Vagina (tissue), 2 donors: ENCODE results near the gene NCOA7. TPM values are rescaled to one million over a fixed set of nuclear protein-coding genes. Genes with fewer than 3 reads are reported as not detected.
A peak's percentile ranks its signal among the peaks of the same experiment; 100 is the strongest.

ENCODE experiments used
- DNase-seq, 2 donors: peaks; one replicate each; pipeline ENCODE4 v3.0.0-alpha.2; 2017; ENCODE audit errors: extremely low spot score in 2 of 2
- H3K27ac ChIP-seq: fragments of 200-600 bp; sonication (generic); one replicate; pipeline ENCODE4 v1.5.1; 2019
- H3K27me3 ChIP-seq: fragments of 200-600 bp; sonication (generic); one replicate; pipeline ENCODE4 v1.5.1; 2019
- H3K36me3 ChIP-seq, 2 donors: fragments of 200-600 bp; sonication (generic); one replicate each; pipeline ENCODE4 v1.5.1; 2017 to 2019
- H3K4me1 ChIP-seq: fragments of 200-600 bp; sonication (generic); one replicate; pipeline ENCODE4 v1.5.1; 2019
- H3K4me3 ChIP-seq, 2 donors: fragments of 200-600 bp; sonication (generic); 1 replicate in 1 of 2; 2 replicates in 1 of 2; pipeline ENCODE4 v1.5.1; 2016 to 2019
- H3K9me3 ChIP-seq: fragments of 200-600 bp; sonication (generic); one replicate; pipeline ENCODE4 v1.5.1; 2019
- POLR2A ChIP-seq, 2 donors: fragments of 450-650 bp; IDR thresholded peaks; one replicate each; pipeline ENCODE4 v1.6.1; 2017; ENCODE audit warnings: antibody characterized with exemption in 2 of 2, mild to moderate bottlenecking in 2 of 2, moderate library complexity in 2 of 2
- POLR2AphosphoS5 ChIP-seq, 2 donors: sonication (generic); formaldehyde crosslinking; IDR thresholded peaks; one replicate each; pipeline ENCODE4 v1.9.0; 2017; ENCODE audit warnings: antibody characterized with exemption in 2 of 2, mild to moderate bottlenecking in 2 of 2, low read depth in 1 of 2; ENCODE audit not compliant: insufficient read depth in 1 of 2
- intact Hi-C: fragments of 100-400 bp; cut with DNase I; formaldehyde crosslinking; loops from one replicate; pipeline ENCODE4 v1.15.1; 2023
- total RNA-seq: library from RNA; depleted of rRNA; stranded (reverse); fragments of >200 nt; gene quantifications from one replicate; pipeline ENCODE4 v1.2.3, GENCODE V29; 2016
- TF ChIP-seq, protein P1 (sequence below), 3 experiments: fragments of 450-650 bp in 2 of 3; fragments of 200-600 bp in 1 of 3; sonication (generic) in 1 of 3; IDR thresholded peaks; one replicate each; pipeline ENCODE4 v1.5.1; 2017 to 2019; ENCODE audit warnings: antibody characterized with exemption in 3 of 3, mild to moderate bottlenecking in 2 of 3, moderate library complexity in 2 of 3

Gene NCOA7
- total RNA-seq, 1 donor from 2014 or later, result 48.6 TPM

DNA sequence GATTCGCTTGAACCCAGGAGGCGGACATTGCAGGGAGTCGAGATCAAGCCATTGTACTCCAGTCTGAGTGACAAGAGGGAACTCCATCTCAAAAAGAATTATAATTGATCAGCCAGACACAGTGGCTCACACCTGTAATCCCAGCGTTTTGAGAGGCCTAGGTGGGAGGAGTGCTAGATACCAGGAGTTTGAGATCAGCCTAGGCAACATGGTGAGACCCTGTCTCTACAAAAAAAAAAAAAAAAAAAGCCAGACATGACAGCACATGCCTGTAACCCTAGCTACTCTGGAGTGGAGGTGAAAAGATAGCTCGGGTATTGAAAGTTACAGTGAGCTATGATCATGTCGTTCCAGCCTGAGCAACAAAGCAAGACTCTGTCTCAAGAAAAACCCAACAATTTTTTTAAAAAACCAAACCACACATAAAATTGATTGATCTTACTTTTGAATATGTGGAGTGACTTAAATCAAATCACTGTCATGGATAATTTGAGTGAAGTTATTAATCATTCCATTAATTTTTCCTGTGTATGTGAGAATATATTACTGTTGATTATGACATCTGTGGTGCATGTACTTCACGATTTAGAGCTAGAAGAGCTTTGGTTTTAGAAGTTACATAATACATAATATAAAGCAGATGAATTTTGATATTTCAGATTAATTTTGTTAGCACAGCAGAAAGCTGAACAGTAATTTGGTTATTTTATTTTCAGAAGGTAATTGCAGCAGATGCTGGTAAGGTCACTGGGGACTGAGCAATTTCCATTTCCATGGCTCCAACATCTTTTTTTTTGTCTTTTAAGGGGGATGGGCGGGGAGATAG lies 34.4 kb downstream of the NCOA7 start:
- Histone ChIP-seq H3K27me3 (no peaks in the 10 kb centered on the region), H3K36me3 (no peaks in the 10 kb centered on the region), H3K4me1 (peaks cover 19% of the 10 kb centered on the region), H3K27ac (no peak overlapping the region), H3K9me3 (no peaks in the 10 kb centered on the region), H3K4me3 (no peak overlapping the region)
- DNase-seq, result no peak
- intact Hi-C loops, result no loop called here
- TF ChIP-seq, protein P1, sequence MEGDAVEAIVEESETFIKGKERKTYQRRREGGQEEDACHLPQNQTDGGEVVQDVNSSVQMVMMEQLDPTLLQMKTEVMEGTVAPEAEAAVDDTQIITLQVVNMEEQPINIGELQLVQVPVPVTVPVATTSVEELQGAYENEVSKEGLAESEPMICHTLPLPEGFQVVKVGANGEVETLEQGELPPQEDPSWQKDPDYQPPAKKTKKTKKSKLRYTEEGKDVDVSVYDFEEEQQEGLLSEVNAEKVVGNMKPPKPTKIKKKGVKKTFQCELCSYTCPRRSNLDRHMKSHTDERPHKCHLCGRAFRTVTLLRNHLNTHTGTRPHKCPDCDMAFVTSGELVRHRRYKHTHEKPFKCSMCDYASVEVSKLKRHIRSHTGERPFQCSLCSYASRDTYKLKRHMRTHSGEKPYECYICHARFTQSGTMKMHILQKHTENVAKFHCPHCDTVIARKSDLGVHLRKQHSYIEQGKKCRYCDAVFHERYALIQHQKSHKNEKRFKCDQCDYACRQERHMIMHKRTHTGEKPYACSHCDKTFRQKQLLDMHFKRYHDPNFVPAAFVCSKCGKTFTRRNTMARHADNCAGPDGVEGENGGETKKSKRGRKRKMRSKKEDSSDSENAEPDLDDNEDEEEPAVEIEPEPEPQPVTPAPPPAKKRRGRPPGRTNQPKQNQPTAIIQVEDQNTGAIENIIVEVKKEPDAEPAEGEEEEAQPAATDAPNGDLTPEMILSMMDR (IDR thresholded peaks at IDR 0.05), result no peak
- TF ChIP-seq POLR2AphosphoS5 (IDR thresholded peaks at IDR 0.05; ENCODE audit: insufficient read depth in 1 of 2, low read depth in 1 of 2) (no peak), POLR2A (IDR thresholded peaks at IDR 0.05) (no peak)

DNA sequence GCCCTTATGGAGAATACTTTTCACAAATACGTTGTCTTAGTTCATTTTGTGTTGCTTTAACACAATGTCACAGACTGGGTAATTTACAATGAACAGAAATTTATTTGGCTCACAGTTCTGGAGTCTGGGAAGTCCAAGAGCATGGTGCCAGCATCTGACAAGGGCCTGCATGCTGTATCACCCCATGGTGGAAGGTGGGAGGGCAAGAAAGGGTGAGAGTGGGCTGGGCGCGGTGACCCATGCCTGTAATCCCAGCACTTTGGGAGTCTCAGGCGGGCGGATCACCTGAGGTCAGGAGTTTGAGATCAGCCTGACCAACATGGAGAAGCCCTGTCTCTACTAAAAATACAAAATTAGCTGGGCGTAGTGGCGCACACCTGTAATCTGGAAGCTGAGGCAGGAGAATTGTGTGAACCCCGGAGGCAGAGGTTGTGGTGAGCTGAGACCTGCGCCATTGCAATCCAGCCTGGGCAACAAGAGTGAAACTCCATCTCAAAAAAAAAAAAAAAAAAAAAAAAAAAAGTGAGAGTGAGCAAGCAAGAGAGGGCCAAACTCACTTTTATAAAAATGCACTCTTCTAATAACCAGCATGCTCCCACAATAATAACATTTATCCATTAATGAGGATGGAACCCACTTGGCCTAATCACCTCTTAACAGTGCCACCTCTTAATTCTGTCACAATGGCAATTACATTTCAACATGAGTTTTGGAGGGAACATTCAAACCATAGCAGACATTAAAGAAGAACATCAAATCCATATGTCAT lies 36.1 kb downstream of the NCOA7 start:
- Histone ChIP-seq H3K9me3 (no peaks in the 10 kb centered on the region), H3K27ac (no peak overlapping the region), H3K4me1 (peaks cover 19% of the 10 kb centered on the region), H3K4me3 (no peak overlapping the region), H3K36me3 (no peaks in the 10 kb centered on the region), H3K27me3 (no peaks in the 10 kb centered on the region)
- DNase-seq, result no peak
- intact Hi-C loops, result no loop called here
- TF ChIP-seq POLR2AphosphoS5 (IDR thresholded peaks at IDR 0.05; ENCODE audit: insufficient read depth in 1 of 2, low read depth in 1 of 2) (no peak), POLR2A (IDR thresholded peaks at IDR 0.05) (no peak)
- TF ChIP-seq, protein P1 (IDR thresholded peaks at IDR 0.05), result no peak

DNA sequence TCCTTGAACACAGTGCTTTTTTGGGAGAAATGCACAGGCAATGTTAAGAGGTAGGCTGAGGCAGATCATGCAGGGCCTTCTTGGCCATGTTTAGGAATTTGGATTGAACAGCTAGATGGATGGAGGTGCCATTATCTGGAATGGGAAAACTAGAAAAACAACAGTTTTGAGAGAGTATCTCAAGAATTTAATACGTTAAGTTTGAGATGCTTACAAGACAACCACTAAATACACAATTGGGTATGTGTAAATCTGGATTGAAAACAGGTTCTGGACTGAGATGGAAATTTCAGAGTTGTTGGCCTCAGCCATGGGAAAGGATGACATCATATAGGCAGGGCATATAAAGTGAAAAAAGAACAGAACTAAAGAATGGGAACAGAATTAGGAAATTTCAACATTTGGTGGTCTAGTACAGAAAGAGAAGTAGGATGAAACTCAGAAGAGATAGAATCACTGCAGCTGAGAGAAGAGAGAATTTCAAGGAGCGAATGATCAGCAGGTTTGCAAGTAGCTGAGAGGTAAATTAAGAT lies 37.1 kb downstream of the NCOA7 start:
- no peaks in the 10 kb centered on the region for H3K27me3 ChIP-seq
- intact Hi-C loops, result no loop called here
- no peak for TF ChIP-seq POLR2A (IDR thresholded peaks at IDR 0.05)
- TF ChIP-seq, protein P1 (IDR thresholded peaks at IDR 0.05), result no peak
- TF ChIP-seq POLR2AphosphoS5 (IDR thresholded peaks at IDR 0.05; ENCODE audit: insufficient read depth in 1 of 2, low read depth in 1 of 2), result no peak
- no peak overlapping the region for H3K4me3 ChIP-seq
- H3K4me1 ChIP-seq, result peaks cover 14% of the 10 kb centered on the region
- DNase-seq, result no peak
- no peaks in the 10 kb centered on the region for H3K9me3 ChIP-seq
- peak overlapping the region; percentile 23 for H3K27ac ChIP-seq
- no peaks in the 10 kb centered on the region for H3K36me3 ChIP-seq

DNA sequence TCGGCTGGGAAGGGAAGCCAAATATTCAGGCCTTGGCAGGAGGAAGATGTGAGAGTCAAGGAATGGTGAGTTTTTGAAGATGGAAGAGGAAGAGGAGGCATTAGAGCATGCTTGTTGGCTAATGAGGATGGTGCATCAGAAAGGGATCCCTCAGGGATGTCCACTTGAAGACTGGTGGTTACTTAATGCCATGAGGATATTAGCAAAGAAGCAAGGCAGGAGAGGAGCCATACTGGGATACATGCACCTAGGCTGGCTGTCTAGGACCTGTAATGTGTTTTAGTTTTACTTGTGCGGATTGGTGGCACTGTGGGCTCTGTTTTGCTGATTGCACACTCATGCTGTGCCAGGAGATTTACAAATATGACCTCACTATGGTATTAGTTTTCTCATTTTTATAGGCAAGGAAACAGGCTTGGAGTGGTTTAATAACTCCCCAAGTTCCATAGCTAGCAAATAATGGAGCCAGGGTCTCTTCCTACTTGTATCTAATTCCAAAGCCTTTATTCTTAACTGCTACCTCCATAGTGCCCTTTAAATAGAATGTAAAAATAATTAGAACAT lies 37.8 kb downstream of the NCOA7 start:
- intact Hi-C loops, result no loop called here
- Histone ChIP-seq H3K27ac (peak overlapping the region; percentile 23), H3K4me3 (no peak overlapping the region), H3K27me3 (no peaks in the 10 kb centered on the region), H3K9me3 (no peaks in the 10 kb centered on the region), H3K4me1 (peaks cover 13% of the 10 kb centered on the region), H3K36me3 (no peaks in the 10 kb centered on the region)
- no peak for DNase-seq
- TF ChIP-seq, protein P1 (IDR thresholded peaks at IDR 0.05), result no peak
- TF ChIP-seq POLR2A (IDR thresholded peaks at IDR 0.05), result no peak
